ENCODE results near the gene RANBP17.

- no peak for TF ChIP-seq CTCF (IDR thresholded peaks at IDR 0.05)
- no peak for TF ChIP-seq POLR2A (IDR thresholded peaks at IDR 0.05)
These were observed 280.8 kb downstream of the RANBP17 start for GRCh38 chr5:171142617-171143016.
